ENCODE results near the gene TIMM44. TPM values are rescaled to one million over a fixed set of nuclear protein-coding genes. Genes with fewer than 3 reads are reported as not detected.

The TIMM44 gene
- total RNA-seq, 1 experiment from 2014 or later: 142 TPM

DNA sequence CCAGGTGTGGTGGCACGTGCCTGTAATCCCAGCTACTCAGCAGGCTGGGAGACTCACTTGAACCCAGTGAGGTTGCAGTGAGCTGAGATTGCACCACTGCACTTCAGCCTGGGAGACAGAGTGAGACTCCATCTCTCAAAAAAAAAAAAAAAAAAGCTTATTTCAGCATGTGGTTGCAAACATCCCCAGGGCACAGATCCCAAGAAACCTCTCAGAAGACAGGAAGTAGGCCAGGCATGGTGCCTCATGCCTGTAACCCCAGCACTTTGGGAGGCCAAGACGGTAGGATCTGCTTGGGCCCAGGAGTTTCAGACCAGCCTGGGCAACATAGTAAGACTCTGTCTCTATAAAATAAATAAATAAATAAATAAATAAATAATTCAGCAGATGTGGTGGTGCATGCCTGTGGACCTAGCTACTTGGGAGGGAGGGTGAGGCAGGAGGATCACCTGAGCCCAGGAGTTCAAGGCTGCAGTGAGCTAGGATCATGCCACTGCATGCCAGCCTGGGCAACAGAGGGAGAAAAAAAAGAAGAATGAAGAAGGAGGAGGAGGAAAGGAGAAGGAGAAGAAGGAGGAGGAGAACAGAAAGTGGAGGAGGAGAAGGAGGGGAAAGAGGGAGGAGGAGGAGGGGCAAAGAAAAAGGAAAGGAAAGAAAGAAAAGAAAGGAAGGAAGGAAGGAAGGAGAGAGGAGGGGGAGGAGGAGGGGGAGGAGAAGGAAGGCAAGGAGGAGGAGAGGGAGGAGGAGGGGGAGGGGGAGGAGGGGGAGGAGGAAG lies 59.5 kb downstream of the TIMM44 start:
- intact Hi-C loops (cut with micrococcal nuclease): no loop called here
- peak; percentile 56 for DNase-seq (ENCODE audit: unreplicated experiment)
- no peak overlapping the region for H3K4me3 Mint-ChIP-seq (ENCODE audit: unreplicated experiment)
- TF ChIP-seq, protein P1, sequence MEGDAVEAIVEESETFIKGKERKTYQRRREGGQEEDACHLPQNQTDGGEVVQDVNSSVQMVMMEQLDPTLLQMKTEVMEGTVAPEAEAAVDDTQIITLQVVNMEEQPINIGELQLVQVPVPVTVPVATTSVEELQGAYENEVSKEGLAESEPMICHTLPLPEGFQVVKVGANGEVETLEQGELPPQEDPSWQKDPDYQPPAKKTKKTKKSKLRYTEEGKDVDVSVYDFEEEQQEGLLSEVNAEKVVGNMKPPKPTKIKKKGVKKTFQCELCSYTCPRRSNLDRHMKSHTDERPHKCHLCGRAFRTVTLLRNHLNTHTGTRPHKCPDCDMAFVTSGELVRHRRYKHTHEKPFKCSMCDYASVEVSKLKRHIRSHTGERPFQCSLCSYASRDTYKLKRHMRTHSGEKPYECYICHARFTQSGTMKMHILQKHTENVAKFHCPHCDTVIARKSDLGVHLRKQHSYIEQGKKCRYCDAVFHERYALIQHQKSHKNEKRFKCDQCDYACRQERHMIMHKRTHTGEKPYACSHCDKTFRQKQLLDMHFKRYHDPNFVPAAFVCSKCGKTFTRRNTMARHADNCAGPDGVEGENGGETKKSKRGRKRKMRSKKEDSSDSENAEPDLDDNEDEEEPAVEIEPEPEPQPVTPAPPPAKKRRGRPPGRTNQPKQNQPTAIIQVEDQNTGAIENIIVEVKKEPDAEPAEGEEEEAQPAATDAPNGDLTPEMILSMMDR (IDR thresholded peaks at IDR 0.05; ENCODE audit: unreplicated experiment): no peak
- no peaks in the 10 kb centered on the region for H3K36me3 Mint-ChIP-seq (ENCODE audit: insufficient read depth, unreplicated experiment)
- H3K27ac Mint-ChIP-seq (ENCODE audit: low read depth, unreplicated experiment): no peak overlapping the region
- no peaks in the 10 kb centered on the region for H3K9me3 Mint-ChIP-seq (ENCODE audit: unreplicated experiment)
- ChIA-PET CTCF (interaction anchor here (0.7 kb wide), 1 partner anchor 279 kb away, joined by 4 read pairs; no protein-coding TSS in a partner anchor), POLR2A (interaction anchor here (0.6 to 0.9 kb wide), 3 partner anchors 15 to 280 kb away, joined by 3 to 4 read pairs (median 3); no protein-coding TSS in a partner anchor)
- peaks cover 6% of the 10 kb centered on the region for H3K4me1 Mint-ChIP-seq (ENCODE audit: insufficient read depth, unreplicated experiment)
- no peaks in the 10 kb centered on the region for H3K27me3 Mint-ChIP-seq (ENCODE audit: insufficient read depth, unreplicated experiment)
- no TSS peak for BruUV-seq (replicated peaks)

DNA sequence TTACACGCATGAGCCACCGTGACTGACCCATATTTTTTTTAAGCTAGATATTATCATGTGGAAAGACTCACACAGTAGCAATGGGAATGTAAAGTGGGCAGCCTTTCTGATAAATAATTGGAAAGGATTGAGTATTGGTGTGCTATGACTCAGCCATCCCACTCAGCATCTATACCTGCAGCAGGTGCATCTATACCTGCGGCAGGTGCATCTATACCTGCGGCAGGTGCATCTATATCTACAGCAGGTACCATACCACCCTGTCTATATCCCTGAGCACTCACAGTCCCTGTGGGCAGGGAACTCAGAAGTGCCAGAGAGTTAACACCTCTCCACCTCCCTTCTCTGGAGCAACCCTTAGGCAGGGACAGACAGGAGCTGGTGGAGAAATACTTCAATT lies 60.4 kb downstream of the TIMM44 start:
- Mint-ChIP-seq H3K27me3 (ENCODE audit: insufficient read depth, unreplicated experiment) (no peaks in the 10 kb centered on the region), H3K27ac (ENCODE audit: low read depth, unreplicated experiment) (no peak overlapping the region), H3K9me3 (ENCODE audit: unreplicated experiment) (no peaks in the 10 kb centered on the region), H3K36me3 (ENCODE audit: insufficient read depth, unreplicated experiment) (no peaks in the 10 kb centered on the region), H3K4me1 (ENCODE audit: insufficient read depth, unreplicated experiment) (peaks cover 6% of the 10 kb centered on the region), H3K4me3 (ENCODE audit: unreplicated experiment) (no peak overlapping the region)
- TF ChIP-seq, protein P1 (IDR thresholded peaks at IDR 0.05; ENCODE audit: unreplicated experiment): no peak
- intact Hi-C loops (cut with micrococcal nuclease): no loop called here
- no TSS peak for BruUV-seq (replicated peaks)
- CTCF ChIA-PET: interaction anchor here (0.7 kb wide), 1 partner anchor 278 kb away, joined by 4 read pairs; no protein-coding TSS in a partner anchor
- POLR2A ChIA-PET: interaction anchor here (0.6 to 0.9 kb wide), 4 partner anchors 8 to 279 kb away, joined by 3 to 4 read pairs (median 4); no protein-coding TSS in a partner anchor
- no peak for DNase-seq (ENCODE audit: unreplicated experiment)

DNA sequence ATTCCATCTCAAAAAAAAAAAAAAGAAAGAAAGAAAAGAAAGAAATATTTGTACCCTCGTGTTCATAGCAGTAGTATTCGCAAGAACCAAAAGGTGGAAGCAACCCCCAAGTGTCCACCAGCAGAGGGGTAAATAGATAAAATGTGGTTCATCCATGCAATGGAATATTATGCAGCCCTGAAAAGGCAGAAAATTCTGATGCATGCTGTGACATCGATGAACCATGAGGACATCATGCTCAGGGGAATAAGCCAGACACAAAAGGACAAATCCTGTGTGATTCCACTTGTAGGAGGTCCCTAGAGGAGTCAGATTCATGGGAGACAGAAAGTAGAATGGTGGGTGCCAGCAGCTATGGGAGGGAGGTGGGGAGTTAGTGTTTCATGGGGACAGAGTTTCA lies 61.6 kb downstream of the TIMM44 start:
- Mint-ChIP-seq H3K9me3 (ENCODE audit: unreplicated experiment) (no peaks in the 10 kb centered on the region), H3K4me3 (ENCODE audit: unreplicated experiment) (no peak overlapping the region), H3K36me3 (ENCODE audit: insufficient read depth, unreplicated experiment) (no peaks in the 10 kb centered on the region)

GRCh38 chr19:7879836-7880235 lies 63.6 kb downstream of the TIMM44 start:
- Mint-ChIP-seq H3K9me3 (ENCODE audit: unreplicated experiment) (no peaks in the 10 kb centered on the region), H3K36me3 (ENCODE audit: insufficient read depth, unreplicated experiment) (no peaks in the 10 kb centered on the region), H3K27me3 (ENCODE audit: insufficient read depth, unreplicated experiment) (no peaks in the 10 kb centered on the region), H3K27ac (ENCODE audit: low read depth, unreplicated experiment) (no peak overlapping the region), H3K4me1 (ENCODE audit: insufficient read depth, unreplicated experiment) (peaks cover 10% of the 10 kb centered on the region), H3K4me3 (ENCODE audit: unreplicated experiment) (no peak overlapping the region)
- TF ChIP-seq, protein P1 (IDR thresholded peaks at IDR 0.05; ENCODE audit: unreplicated experiment): no peak
- intact Hi-C loops (cut with micrococcal nuclease): no loop called here
- CTCF ChIA-PET: no interaction called here
- BruUV-seq (replicated peaks): no TSS peak
- POLR2A ChIA-PET: interaction anchor here (1.2 kb wide), 1 partner anchor 24 kb away, joined by 3 read pairs; the partner anchor contains the start of gene MAP2K7
- DNase-seq (ENCODE audit: unreplicated experiment): no peak

More for the DNA sequence above, 61.6 kb downstream of the TIMM44 start:
- POLR2A ChIA-PET: interaction anchor here (0.7 to 1.8 kb wide), 4 partner anchors 13 to 47 kb away, joined by 3 to 7 read pairs (median 4); partner anchors contain the start of gene MAP2K7
- no TSS peak for BruUV-seq (replicated peaks)
- DNase-seq (ENCODE audit: unreplicated experiment): no peak
- H3K27me3 Mint-ChIP-seq (ENCODE audit: insufficient read depth, unreplicated experiment): no peaks in the 10 kb centered on the region
- TF ChIP-seq, protein P1 (IDR thresholded peaks at IDR 0.05; ENCODE audit: unreplicated experiment): no peak
- H3K27ac Mint-ChIP-seq (ENCODE audit: low read depth, unreplicated experiment): no peak overlapping the region
- CTCF ChIA-PET: interaction anchor here (0.5 to 1.3 kb wide), 2 partner anchors 13 to 761 kb away, joined by 4 to 6 read pairs; no protein-coding TSS in a partner anchor
- intact Hi-C loops (cut with micrococcal nuclease): no loop called here
- H3K4me1 Mint-ChIP-seq (ENCODE audit: insufficient read depth, unreplicated experiment): peaks cover 10% of the 10 kb centered on the region

Data from MCF 10A (cell line).